ENCODE measurements around the gene SKI.

The SKI gene

GRCh38 chr1:2358651-2359640 is 130.8 kb downstream of the SKI start:
- DNase-seq = no peak

Data from NCI-H2171 (cell line).